ENCODE results near the gene ENAH.

ENAH gene

DNA sequence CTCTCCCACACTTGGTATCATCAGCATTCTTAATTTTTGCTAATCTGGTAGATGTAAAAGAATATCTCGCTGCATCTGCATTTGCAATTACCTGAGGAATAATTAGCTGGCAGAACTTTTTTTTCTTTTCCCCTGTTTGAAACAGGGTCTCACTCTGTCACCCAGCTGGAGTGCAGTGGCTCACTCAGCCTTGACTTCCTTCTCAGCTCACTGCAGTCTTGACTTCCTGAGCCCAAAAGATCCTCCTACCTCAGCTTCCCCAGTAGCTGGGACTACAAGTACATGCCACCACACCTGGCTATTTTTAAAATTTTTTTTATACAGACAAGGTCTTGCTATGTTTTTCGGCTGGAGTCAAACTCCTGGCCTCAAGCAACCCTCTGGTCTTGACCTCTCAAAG, 35.4 kb upstream of the ENAH start:
- Mint-ChIP-seq H3K27me3 (no peaks in the 10 kb centered on the region), H3K4me3 (no peak overlapping the region), H3K27ac (no peak overlapping the region), H3K4me1 (ENCODE audit: low read depth) (no peaks in the 10 kb centered on the region), H3K9me3 (ENCODE audit: low read depth) (no peaks in the 10 kb centered on the region), H3K36me3 (no peaks in the 10 kb centered on the region)

DNA sequence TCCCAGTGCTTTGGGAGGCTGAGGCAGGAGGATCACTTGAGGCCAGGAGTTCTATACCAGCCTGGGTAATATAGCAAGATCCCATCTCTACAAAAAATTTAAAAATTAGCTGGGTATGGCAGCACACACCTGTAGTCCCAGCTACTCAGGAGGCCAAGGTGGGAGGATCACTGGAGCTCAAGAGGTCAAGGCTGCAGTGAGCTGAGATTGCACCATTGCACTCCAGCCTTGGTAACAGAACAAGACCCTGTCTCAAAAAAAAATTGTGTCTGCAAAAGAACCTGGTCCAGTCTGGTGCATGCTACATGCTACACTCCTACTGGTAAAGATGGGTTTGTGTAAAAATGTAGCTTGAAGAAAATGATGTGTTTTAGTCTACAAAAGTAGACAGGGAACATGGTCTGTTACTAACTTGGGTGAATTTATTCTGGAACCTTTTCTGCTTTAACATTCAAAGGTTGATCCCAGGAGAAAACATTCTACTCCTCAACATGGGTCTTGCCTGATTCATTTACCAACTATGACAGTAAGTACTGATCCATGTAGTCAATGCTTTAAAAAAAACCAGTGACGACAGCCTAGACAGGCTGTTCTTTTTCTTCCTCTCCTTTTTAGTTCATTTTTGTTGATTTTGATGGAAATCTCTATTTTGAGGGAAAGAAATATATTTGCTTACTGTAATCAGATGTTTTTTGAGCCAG, 32.7 kb upstream of the ENAH start:
- H3K27ac Mint-ChIP-seq = no peak overlapping the region
- H3K36me3 Mint-ChIP-seq = no peaks in the 10 kb centered on the region
- H3K4me3 Mint-ChIP-seq = no peak overlapping the region
- no peaks in the 10 kb centered on the region for H3K4me1 Mint-ChIP-seq (ENCODE audit: low read depth)
- peaks cover 2% of the 10 kb centered on the region for H3K27me3 Mint-ChIP-seq
- no peaks in the 10 kb centered on the region for H3K9me3 Mint-ChIP-seq (ENCODE audit: low read depth)

DNA sequence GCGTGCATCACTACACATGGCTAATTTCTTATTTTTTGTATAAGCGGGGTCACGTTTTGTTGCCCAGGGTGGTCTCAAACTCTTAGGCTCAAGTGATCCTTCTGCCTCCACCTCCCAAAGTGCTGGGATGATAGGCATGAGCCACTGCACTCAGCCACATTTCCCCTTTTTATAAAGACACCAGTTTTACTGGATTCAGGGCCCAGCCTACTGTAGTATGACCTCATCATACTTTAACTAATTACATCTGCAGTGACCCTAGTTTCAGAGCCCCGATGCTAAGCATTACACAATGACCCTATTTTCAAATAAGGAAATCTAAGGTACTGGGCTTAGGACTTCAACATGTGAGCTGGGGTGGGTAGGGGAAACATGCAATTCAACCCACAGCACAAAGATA, 31.8 kb upstream of the ENAH start:
- H3K36me3 Mint-ChIP-seq = no peaks in the 10 kb centered on the region
- no peaks in the 10 kb centered on the region for H3K9me3 Mint-ChIP-seq (ENCODE audit: low read depth)
- no peak overlapping the region for H3K4me3 Mint-ChIP-seq

DNA sequence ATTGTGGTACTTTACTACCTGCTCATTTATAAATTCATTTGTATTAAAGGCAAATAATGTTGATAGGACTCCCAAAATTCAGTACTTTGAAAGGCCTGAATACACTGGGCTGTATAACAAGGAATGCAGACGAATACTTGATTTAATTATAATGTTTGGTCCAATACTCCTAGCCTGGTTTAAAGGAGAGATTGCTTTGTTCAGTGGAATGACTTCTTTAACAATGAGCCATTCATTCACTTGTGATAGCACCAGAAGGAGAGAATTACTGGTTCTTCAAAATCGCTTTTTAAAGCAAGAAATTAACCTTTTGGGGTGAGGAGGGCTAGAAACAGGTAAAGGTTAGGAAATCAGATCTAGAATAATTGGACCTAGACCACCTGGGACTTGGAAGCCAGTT, 28.3 kb upstream of the ENAH start:
- H3K4me3 Mint-ChIP-seq = no peak overlapping the region
- H3K4me1 Mint-ChIP-seq (ENCODE audit: low read depth) = no peaks in the 10 kb centered on the region
- no peaks in the 10 kb centered on the region for H3K36me3 Mint-ChIP-seq
- H3K27ac Mint-ChIP-seq = no peak overlapping the region
- H3K9me3 Mint-ChIP-seq (ENCODE audit: low read depth) = no peaks in the 10 kb centered on the region
- peaks cover 15% of the 10 kb centered on the region for H3K27me3 Mint-ChIP-seq

More for the DNA sequence above, 31.8 kb upstream of the ENAH start:
- Mint-ChIP-seq H3K27ac (no peak overlapping the region), H3K27me3 (peaks cover 7% of the 10 kb centered on the region), H3K4me1 (ENCODE audit: low read depth) (no peaks in the 10 kb centered on the region)

DNA sequence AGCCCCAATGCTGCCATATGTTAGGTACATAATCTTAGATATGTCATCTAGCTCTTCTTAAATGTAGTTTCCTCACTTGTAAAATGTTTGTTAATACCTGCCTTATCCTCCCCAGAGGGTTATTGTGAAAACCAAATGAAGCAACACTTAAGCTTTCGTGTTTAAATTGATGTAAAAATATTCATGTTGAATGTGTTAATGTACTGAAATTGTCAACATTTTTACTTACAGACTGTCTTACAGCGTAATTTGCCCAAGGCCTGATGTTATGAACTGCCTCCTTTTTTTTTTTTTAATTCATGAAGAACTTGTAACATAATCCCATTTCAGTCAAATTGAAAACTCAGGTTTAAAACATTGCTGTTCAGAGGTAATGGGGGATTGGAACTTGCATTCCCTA, 25.6 kb upstream of the ENAH start:
- H3K4me3 Mint-ChIP-seq = no peak overlapping the region
- H3K27ac Mint-ChIP-seq = no peak overlapping the region
- no peaks in the 10 kb centered on the region for H3K36me3 Mint-ChIP-seq
- H3K9me3 Mint-ChIP-seq (ENCODE audit: low read depth) = no peaks in the 10 kb centered on the region
- peaks cover 18% of the 10 kb centered on the region for H3K27me3 Mint-ChIP-seq
- no peaks in the 10 kb centered on the region for H3K4me1 Mint-ChIP-seq (ENCODE audit: low read depth)

- Mint-ChIP-seq H3K36me3 (no peaks in the 10 kb centered on the region), H3K4me3 (no peak overlapping the region), H3K27me3 (peaks cover 16% of the 10 kb centered on the region), H3K9me3 (ENCODE audit: low read depth) (no peaks in the 10 kb centered on the region), H3K4me1 (ENCODE audit: low read depth) (no peaks in the 10 kb centered on the region), H3K27ac (no peak overlapping the region)
These were observed 24.6 kb upstream of the ENAH start for GRCh38 chr1:225677350-225678124.

DNA sequence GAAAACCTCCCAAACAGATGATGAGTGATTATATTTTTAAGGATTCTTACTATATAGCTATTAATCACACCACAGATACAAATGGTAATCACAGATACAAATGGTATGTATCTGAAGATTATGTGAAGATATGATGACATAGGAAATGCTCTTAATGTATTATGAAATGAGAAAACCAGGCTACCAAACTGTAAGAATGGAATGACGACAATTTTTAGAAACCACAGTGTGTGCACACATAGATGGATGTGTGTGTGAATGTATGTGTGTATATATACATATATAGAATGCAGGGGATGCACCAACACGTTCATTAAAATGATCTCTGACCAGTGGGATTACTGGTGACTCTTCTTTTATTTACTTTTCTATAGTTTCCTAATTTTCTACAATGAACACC, 21.5 kb upstream of the ENAH start:
- H3K4me3 Mint-ChIP-seq = no peak overlapping the region
- H3K9me3 Mint-ChIP-seq (ENCODE audit: low read depth) = no peaks in the 10 kb centered on the region
- no peaks in the 10 kb centered on the region for H3K4me1 Mint-ChIP-seq (ENCODE audit: low read depth)
- H3K27ac Mint-ChIP-seq = no peak overlapping the region
- H3K36me3 Mint-ChIP-seq = no peaks in the 10 kb centered on the region
- peaks cover 11% of the 10 kb centered on the region for H3K27me3 Mint-ChIP-seq

DNA sequence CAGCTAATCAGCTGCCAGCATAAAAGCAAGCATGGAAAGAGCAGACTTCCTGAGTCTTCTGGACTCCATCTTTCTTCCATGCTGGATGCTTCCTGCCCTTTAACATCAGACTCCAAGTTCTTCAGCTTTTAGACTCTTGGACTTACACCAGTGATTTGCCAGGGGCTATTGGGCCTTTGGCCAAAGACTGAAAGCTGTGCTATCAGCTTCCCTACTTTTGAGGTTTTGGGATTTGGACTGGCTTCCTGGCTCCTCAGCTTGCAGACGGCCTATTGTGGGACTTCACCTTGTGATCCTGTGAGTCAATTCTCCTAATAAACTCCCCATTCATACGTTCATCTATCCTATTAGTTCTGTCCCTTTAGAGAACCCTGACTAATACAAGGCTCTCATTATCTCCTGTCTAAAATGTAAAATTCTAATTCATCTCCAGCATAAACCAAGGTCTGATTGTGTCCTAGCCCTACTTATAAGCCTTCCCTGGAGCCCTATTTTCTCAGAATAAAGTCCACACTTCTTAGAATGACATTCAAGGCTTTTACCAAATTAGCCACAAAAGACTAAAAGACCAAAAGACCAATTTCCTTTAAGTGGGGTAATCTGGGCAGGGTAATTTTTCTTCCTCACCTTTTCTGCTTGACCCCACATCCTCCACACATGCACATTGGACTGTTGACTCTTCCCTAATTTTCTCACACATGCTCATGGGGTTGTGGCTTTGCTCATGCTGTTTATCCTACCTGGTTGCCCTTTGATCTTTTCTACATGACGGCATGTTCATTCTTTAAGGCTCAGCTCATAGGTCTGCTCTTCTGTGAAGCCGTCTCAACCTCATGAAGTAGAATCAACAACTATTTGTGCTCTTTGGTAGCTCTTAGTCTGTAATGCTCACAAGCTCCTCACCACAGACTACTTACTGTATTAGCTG, 18.1 kb upstream of the ENAH start:
- H3K4me1 Mint-ChIP-seq (ENCODE audit: low read depth) = no peaks in the 10 kb centered on the region

DNA sequence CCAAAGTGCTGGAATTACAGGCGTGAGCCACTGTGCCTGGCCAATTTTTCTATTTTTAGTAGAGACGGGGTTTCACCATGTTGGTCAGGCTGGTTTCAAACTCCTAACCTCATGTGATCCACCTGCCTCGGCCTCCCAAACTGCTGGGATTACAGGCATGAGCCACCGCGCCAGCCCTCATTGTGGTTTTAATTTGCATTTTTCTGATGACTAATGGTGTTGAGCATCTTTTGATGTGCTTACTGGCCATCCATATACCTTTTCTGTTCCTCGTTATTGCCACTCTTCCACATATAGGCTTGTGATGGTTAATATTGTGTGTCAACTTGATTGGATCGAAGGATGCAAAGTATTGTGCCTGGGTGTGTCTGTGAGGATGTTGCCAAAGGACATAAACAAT, 17.4 kb upstream of the ENAH start:
- H3K9me3 Mint-ChIP-seq (ENCODE audit: low read depth) = no peaks in the 10 kb centered on the region
- H3K27ac Mint-ChIP-seq = no peak overlapping the region
- no peaks in the 10 kb centered on the region for H3K4me1 Mint-ChIP-seq (ENCODE audit: low read depth)
- no peaks in the 10 kb centered on the region for H3K27me3 Mint-ChIP-seq
- H3K4me3 Mint-ChIP-seq = no peak overlapping the region
- H3K36me3 Mint-ChIP-seq = no peaks in the 10 kb centered on the region

More for the DNA sequence above, 18.1 kb upstream of the ENAH start:
- Mint-ChIP-seq H3K27me3 (peaks cover 3% of the 10 kb centered on the region), H3K4me3 (no peak overlapping the region), H3K27ac (no peak overlapping the region), H3K9me3 (ENCODE audit: low read depth) (no peaks in the 10 kb centered on the region), H3K36me3 (no peaks in the 10 kb centered on the region)

- H3K27ac Mint-ChIP-seq = no peak overlapping the region
- H3K9me3 Mint-ChIP-seq (ENCODE audit: low read depth) = no peaks in the 10 kb centered on the region
- H3K4me1 Mint-ChIP-seq (ENCODE audit: low read depth) = no peaks in the 10 kb centered on the region
- no peak overlapping the region for H3K4me3 Mint-ChIP-seq
- H3K36me3 Mint-ChIP-seq = no peaks in the 10 kb centered on the region
- H3K27me3 Mint-ChIP-seq = no peaks in the 10 kb centered on the region
These were observed 15.3 kb upstream of the ENAH start for GRCh38 chr1:225668222-225668621.

DNA sequence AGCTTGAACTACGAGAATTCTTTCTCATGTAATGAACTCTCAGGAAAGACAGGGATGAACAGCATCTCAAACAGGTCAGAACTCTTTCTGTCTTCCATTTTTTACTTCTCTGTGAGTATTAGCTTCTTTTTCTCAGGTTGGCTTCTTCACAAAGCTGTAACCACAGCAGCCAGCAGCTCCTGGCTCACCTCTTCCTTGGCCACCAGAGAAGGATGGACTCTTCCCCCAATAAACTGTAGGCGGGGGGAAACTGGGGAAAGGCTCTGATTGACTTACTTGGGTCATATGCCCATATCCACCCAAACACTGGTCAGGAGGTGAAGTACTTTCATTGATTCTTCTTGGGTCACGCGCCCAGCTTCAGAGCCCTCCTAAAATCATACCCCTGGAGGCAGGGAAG, 14.4 kb upstream of the ENAH start:
- no peaks in the 10 kb centered on the region for H3K36me3 Mint-ChIP-seq
- H3K4me1 Mint-ChIP-seq (ENCODE audit: low read depth) = no peaks in the 10 kb centered on the region
- H3K9me3 Mint-ChIP-seq (ENCODE audit: low read depth) = no peaks in the 10 kb centered on the region
- no peaks in the 10 kb centered on the region for H3K27me3 Mint-ChIP-seq
- no peak overlapping the region for H3K4me3 Mint-ChIP-seq
- H3K27ac Mint-ChIP-seq = no peak overlapping the region

DNA sequence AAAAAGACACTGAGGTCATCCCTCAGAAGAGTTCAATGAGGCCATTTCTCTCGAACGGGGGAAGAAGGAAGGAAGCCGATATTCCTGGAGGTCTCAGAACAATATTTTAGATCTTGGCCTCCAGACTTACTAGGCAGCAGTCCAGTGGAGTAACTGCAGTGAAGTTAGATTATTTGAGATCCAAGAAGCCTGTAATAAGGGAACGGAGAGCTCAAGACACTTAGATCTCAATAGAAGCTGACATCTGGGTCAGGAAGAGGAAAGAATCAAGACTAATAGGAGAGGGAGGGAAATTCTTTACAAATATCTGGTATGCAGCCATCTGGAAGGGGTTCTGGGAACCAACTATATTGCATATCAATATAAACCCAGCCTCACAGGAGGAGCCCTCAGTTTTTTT, 13.6 kb upstream of the ENAH start:
- Mint-ChIP-seq H3K27ac (no peak overlapping the region), H3K27me3 (no peaks in the 10 kb centered on the region), H3K4me1 (ENCODE audit: low read depth) (no peaks in the 10 kb centered on the region), H3K9me3 (ENCODE audit: low read depth) (no peaks in the 10 kb centered on the region), H3K36me3 (no peaks in the 10 kb centered on the region), H3K4me3 (no peak overlapping the region)

DNA sequence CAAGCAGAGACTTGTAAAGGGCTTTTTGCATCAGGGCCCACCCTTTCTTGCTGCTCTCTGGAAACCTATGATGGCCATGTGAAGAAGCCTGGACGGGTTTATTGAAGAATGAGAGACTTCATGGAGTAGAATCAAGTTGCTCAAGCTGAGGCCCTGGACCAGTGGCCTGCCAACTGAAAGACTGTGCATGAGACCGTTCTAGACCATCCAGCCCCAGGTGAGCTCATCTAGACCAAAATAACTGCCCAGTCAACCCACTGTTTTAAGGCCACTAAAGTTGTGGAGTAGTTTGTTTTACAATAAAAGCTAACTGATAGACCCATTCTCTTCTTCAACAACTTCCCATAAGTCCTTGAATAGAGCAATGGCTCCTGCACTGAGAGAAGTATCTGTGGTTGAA, 11.8 kb upstream of the ENAH start:
- Mint-ChIP-seq H3K4me3 (no peak overlapping the region), H3K27me3 (no peaks in the 10 kb centered on the region), H3K36me3 (no peaks in the 10 kb centered on the region), H3K27ac (no peak overlapping the region), H3K4me1 (ENCODE audit: low read depth) (peaks cover 3% of the 10 kb centered on the region), H3K9me3 (ENCODE audit: low read depth) (no peaks in the 10 kb centered on the region)

- Mint-ChIP-seq H3K4me1 (ENCODE audit: low read depth) (peaks cover 3% of the 10 kb centered on the region), H3K9me3 (ENCODE audit: low read depth) (no peaks in the 10 kb centered on the region), H3K27me3 (no peaks in the 10 kb centered on the region), H3K4me3 (no peak overlapping the region), H3K36me3 (no peaks in the 10 kb centered on the region), H3K27ac (no peak overlapping the region)
These were observed 9.2 kb upstream of the ENAH start for GRCh38 chr1:225662155-225662554.

GRCh38 chr1:225660544-225660946, 7.6 kb upstream of the ENAH start:
- no peak overlapping the region for H3K27ac Mint-ChIP-seq
- H3K4me1 Mint-ChIP-seq (ENCODE audit: low read depth) = peaks cover 3% of the 10 kb centered on the region
- H3K9me3 Mint-ChIP-seq (ENCODE audit: low read depth) = no peaks in the 10 kb centered on the region
- H3K27me3 Mint-ChIP-seq = no peaks in the 10 kb centered on the region
- H3K4me3 Mint-ChIP-seq = no peak overlapping the region
- no peaks in the 10 kb centered on the region for H3K36me3 Mint-ChIP-seq

Data from activated naive CD8-positive, alpha-beta T cell (primary cell).